Measurements from ENCODE around the gene ITGB1BP1. TPM values are rescaled to one million over a fixed set of nuclear protein-coding genes. Genes with fewer than 3 reads are reported as not detected.

Gene ITGB1BP1
- total RNA-seq, 1 donor from 2014 or later, result 25.4 TPM

Other genes starting within 250 kb of the ITGB1BP1 start
- gene ASAP2, start 216.7 kb downstream of the ITGB1BP1 start, total RNA-seq, result 56.9 TPM
- gene CPSF3, start 126 bp upstream of the ITGB1BP1 start, total RNA-seq, result 5.3 TPM
- gene IAH1, start 51.0 kb upstream of the ITGB1BP1 start, total RNA-seq, result 86.0 TPM
- 16.4 TPM for gene ADAM17, start 132.3 kb upstream of the ITGB1BP1 start, total RNA-seq
- gene YWHAQ, start 207.5 kb upstream of the ITGB1BP1 start, total RNA-seq, result 172 TPM